WTC11 (cell line): Measurements from ENCODE around the gene GARIN3. TPM values are rescaled to one million over a fixed set of nuclear protein-coding genes. Genes with fewer than 3 reads are reported as not detected.

ENCODE experiments used
- ATAC-seq: fragments of 200-7000 bp; cut with Tn5 transposase; 2 replicates; pipeline ENCODE4 v1.10.0; 2021; ENCODE audit warnings: mild to moderate bottlenecking, moderate library complexity
- CTCF ChIA-PET: fragments of 300-600 bp; sonication (Branson Sonifier 250); formaldehyde crosslinking; loops from one replicate; lab custom pipeline; 2021; ENCODE audit warnings: antibody characterized with exemption; lab: Charles Lee
- POLR2A ChIA-PET: fragments of 350-600 bp; sonication (Branson Sonifier 250); formaldehyde crosslinking; loops from one replicate; lab custom pipeline; 2021; ENCODE audit warnings: antibody characterized with exemption; lab: Charles Lee
- DNase-seq: peaks from one replicate; pipeline ENCODE4 v3.0.0; 2021; ENCODE audit warnings: low spot score
- H3K27ac Mint-ChIP-seq: 2 replicates; pipeline ENCODE4 v1.8.0; 2021; ENCODE audit warnings: mixed read lengths
- H3K27me3 Mint-ChIP-seq: 2 replicates; pipeline ENCODE4 v1.8.0; 2021; ENCODE audit warnings: low read depth, mild to moderate bottlenecking, moderate library complexity, mixed read lengths
- H3K36me3 Mint-ChIP-seq: 2 replicates; pipeline ENCODE4 v1.8.0; 2021; ENCODE audit warnings: mixed read lengths
- H3K4me1 Mint-ChIP-seq: 2 replicates; pipeline ENCODE4 v1.8.0; 2022; ENCODE audit warnings: mixed read lengths
- H3K4me3 Mint-ChIP-seq: 2 replicates; pipeline ENCODE4 v1.8.0; 2021; ENCODE audit warnings: mild to moderate bottlenecking, moderate library complexity, mixed read lengths
- H3K9me3 Mint-ChIP-seq: 2 replicates; pipeline ENCODE4 v1.8.0; 2021; ENCODE audit warnings: mixed read lengths
- ATF1 ChIP-seq: sonication (generic); formaldehyde crosslinking; IDR thresholded peaks from 2 replicates; pipeline ENCODE4 v1.8.1; 2023; ENCODE audit warnings: mild to moderate bottlenecking, moderate library complexity, missing genetic modification reagents
- E2F4 ChIP-seq: sonication (generic); formaldehyde crosslinking; IDR thresholded peaks from 2 replicates; pipeline ENCODE4 v1.8.1; 2022; ENCODE audit warnings: low read depth, mild to moderate bottlenecking, moderate library complexity, missing genetic modification reagents, borderline replicate concordance
- EMX1 ChIP-seq: fragments of 250-450 bp; sonication (Bioruptor Pico); IDR thresholded peaks from 2 replicates; pipeline ENCODE4 v1.8.0; 2021; ENCODE audit warnings: mild to moderate bottlenecking
- FOXK1 ChIP-seq: sonication (generic); formaldehyde crosslinking; IDR thresholded peaks from 2 replicates; pipeline ENCODE4 v1.8.0; 2022; ENCODE audit warnings: mild to moderate bottlenecking, moderate library complexity, missing genetic modification reagents
- FOXP1 ChIP-seq: sonication (generic); formaldehyde crosslinking; IDR thresholded peaks from 2 replicates; pipeline ENCODE4 v1.8.0; 2022; ENCODE audit warnings: missing genetic modification reagents, mild to moderate bottlenecking, moderate library complexity, borderline replicate concordance
- GABPB1 ChIP-seq: sonication (generic); formaldehyde crosslinking; IDR thresholded peaks from 2 replicates; pipeline ENCODE4 v1.8.1; 2023; ENCODE audit warnings: mild to moderate bottlenecking, missing genetic modification reagents
- MYBL2 ChIP-seq: sonication (generic); formaldehyde crosslinking; IDR thresholded peaks from 2 replicates; pipeline ENCODE4 v1.8.1; 2023; ENCODE audit warnings: mild to moderate bottlenecking, moderate library complexity, missing genetic modification reagents
- NFATC4 ChIP-seq: fragments of 250-450 bp; sonication (Bioruptor Pico); IDR thresholded peaks from 2 replicates; pipeline ENCODE4 v1.9.0; 2021; ENCODE audit warnings: mild to moderate bottlenecking
- NFYB ChIP-seq: sonication (generic); formaldehyde crosslinking; conservative IDR thresholded peaks from 2 replicates; pipeline ENCODE4 v1.8.0; 2022; ENCODE audit warnings: low read depth, missing genetic modification reagents
- NR2C2 ChIP-seq: sonication (generic); formaldehyde crosslinking; IDR thresholded peaks from 2 replicates; pipeline ENCODE4 v1.8.0; 2022; ENCODE audit warnings: mild to moderate bottlenecking, missing genetic modification reagents
- NR3C1 ChIP-seq: sonication (generic); formaldehyde crosslinking; conservative IDR thresholded peaks from 2 replicates; pipeline ENCODE4 v1.8.1; 2023; ENCODE audit warnings: low read depth, mild to moderate bottlenecking, missing genetic modification reagents
- PREB ChIP-seq: sonication (generic); formaldehyde crosslinking; IDR thresholded peaks from 2 replicates; pipeline ENCODE4 v1.8.1; 2022; ENCODE audit warnings: mild to moderate bottlenecking, missing genetic modification reagents, moderate library complexity, borderline replicate concordance
- SMAD3 ChIP-seq: sonication (generic); formaldehyde crosslinking; IDR thresholded peaks from 2 replicates; pipeline ENCODE4 v1.8.0; 2022; ENCODE audit warnings: missing genetic modification reagents, mild to moderate bottlenecking, borderline replicate concordance
- SOX15 ChIP-seq: fragments of 250-450 bp; sonication (Bioruptor Pico); IDR thresholded peaks from 2 replicates; pipeline ENCODE4 v1.9.0; 2021; ENCODE audit warnings: mild to moderate bottlenecking
- SP1 ChIP-seq: sonication (generic); formaldehyde crosslinking; conservative IDR thresholded peaks from 2 replicates; pipeline ENCODE4 v1.8.1; 2022; ENCODE audit warnings: missing genetic modification reagents
- TEAD1 ChIP-seq: sonication (generic); formaldehyde crosslinking; IDR thresholded peaks from 2 replicates; pipeline ENCODE4 v1.8.0; 2022; ENCODE audit warnings: mild to moderate bottlenecking, missing genetic modification reagents
- TP53 ChIP-seq: sonication (generic); formaldehyde crosslinking; IDR thresholded peaks from 2 replicates; pipeline ENCODE4 v1.8.1; 2023; ENCODE audit warnings: mild to moderate bottlenecking, missing genetic modification reagents
- ZNF121 ChIP-seq: sonication (generic); formaldehyde crosslinking; IDR thresholded peaks from 2 replicates; pipeline ENCODE4 v1.8.0; 2023; ENCODE audit warnings: missing genetic modification reagents
- ZNF263 ChIP-seq: sonication (generic); formaldehyde crosslinking; IDR thresholded peaks from 2 replicates; pipeline ENCODE4 v1.8.1; 2022; ENCODE audit warnings: low read depth, mild to moderate bottlenecking, moderate library complexity, missing genetic modification reagents
- ZNF423 ChIP-seq: fragments of 250-450 bp; sonication (Bioruptor Pico); IDR thresholded peaks from 2 replicates; pipeline ENCODE4 v2.1.2; 2022; ENCODE audit warnings: mild to moderate bottlenecking, moderate library complexity
- total RNA-seq: library from RNA; stranded (reverse); gene quantifications from 3 replicates; pipeline ENCODE4 v1.2.3, GENCODE V29; 2021
- TF ChIP-seq, protein P1 (sequence below): sonication (generic); formaldehyde crosslinking; IDR thresholded peaks from 2 replicates; pipeline ENCODE4 v1.8.0; 2023; ENCODE audit warnings: missing genetic modification reagents
- TF ChIP-seq, protein P2 (sequence below): sonication (generic); formaldehyde crosslinking; IDR thresholded peaks from 2 replicates; pipeline ENCODE4 v1.8.0; 2022; ENCODE audit warnings: mild to moderate bottlenecking, missing genetic modification reagents
- TF ChIP-seq, protein P3 (sequence below): sonication (generic); formaldehyde crosslinking; IDR thresholded peaks from 2 replicates; pipeline ENCODE4 v1.8.1; 2022; ENCODE audit warnings: low read depth, missing genetic modification reagents, borderline replicate concordance
- TF ChIP-seq, protein P4 (sequence below): sonication (generic); formaldehyde crosslinking; IDR thresholded peaks from 2 replicates; pipeline ENCODE4 v1.8.0; 2023; ENCODE audit warnings: missing genetic modification reagents, mild to moderate bottlenecking, borderline replicate concordance
- TF ChIP-seq, protein P5 (sequence below): fragments of 200-600 bp; IDR thresholded peaks from 2 replicates; pipeline ENCODE4 v1.8.0; 2022; ENCODE audit warnings: antibody characterized with exemption

The GARIN3 gene
- total RNA-seq, 1 experiment from 2014 or later = not detected

- Mint-ChIP-seq H3K36me3 (peaks cover 32% of the 10 kb centered on the region), H3K4me3 (no peak overlapping the region), H3K27ac (no peak overlapping the region), H3K4me1 (peaks cover 14% of the 10 kb centered on the region), H3K9me3 (no peaks in the 10 kb centered on the region), H3K27me3 (no peaks in the 10 kb centered on the region)
- POLR2A ChIA-PET = no interaction called here
- CTCF ChIA-PET = no interaction called here
- ATAC-seq (no peak), DNase-seq (no peak)
- TF ChIP-seq SMAD3 (CRISPR knock-in tag) = no peak
- no peak for TF ChIP-seq ZNF423
- no peak for TF ChIP-seq NR3C1 (CRISPR knock-in tag)
- no peak for TF ChIP-seq SP1 (CRISPR knock-in tag)
- no peak for TF ChIP-seq EMX1 (CRISPR knock-in tag)
- no peak for TF ChIP-seq MYBL2 (CRISPR knock-in tag)
- TF ChIP-seq, protein P1, sequence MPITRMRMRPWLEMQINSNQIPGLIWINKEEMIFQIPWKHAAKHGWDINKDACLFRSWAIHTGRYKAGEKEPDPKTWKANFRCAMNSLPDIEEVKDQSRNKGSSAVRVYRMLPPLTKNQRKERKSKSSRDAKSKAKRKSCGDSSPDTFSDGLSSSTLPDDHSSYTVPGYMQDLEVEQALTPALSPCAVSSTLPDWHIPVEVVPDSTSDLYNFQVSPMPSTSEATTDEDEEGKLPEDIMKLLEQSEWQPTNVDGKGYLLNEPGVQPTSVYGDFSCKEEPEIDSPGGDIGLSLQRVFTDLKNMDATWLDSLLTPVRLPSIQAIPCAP (CRISPR knock-in tag) = no peak
- no peak for TF ChIP-seq GABPB1 (CRISPR knock-in tag)
- TF ChIP-seq, protein P2, sequence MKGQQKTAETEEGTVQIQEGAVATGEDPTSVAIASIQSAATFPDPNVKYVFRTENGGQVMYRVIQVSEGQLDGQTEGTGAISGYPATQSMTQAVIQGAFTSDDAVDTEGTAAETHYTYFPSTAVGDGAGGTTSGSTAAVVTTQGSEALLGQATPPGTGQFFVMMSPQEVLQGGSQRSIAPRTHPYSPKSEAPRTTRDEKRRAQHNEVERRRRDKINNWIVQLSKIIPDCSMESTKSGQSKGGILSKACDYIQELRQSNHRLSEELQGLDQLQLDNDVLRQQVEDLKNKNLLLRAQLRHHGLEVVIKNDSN (CRISPR knock-in tag) = no peak
- no peak for TF ChIP-seq ZNF263 (CRISPR knock-in tag)
- no peak for TF ChIP-seq SOX15 (CRISPR knock-in tag)
- no peak for TF ChIP-seq TEAD1 (CRISPR knock-in tag)
- TF ChIP-seq NFATC4 (CRISPR knock-in tag) = no peak
- TF ChIP-seq NR2C2 (CRISPR knock-in tag) = no peak
- TF ChIP-seq ZNF121 = no peak
- TF ChIP-seq, protein P3, sequence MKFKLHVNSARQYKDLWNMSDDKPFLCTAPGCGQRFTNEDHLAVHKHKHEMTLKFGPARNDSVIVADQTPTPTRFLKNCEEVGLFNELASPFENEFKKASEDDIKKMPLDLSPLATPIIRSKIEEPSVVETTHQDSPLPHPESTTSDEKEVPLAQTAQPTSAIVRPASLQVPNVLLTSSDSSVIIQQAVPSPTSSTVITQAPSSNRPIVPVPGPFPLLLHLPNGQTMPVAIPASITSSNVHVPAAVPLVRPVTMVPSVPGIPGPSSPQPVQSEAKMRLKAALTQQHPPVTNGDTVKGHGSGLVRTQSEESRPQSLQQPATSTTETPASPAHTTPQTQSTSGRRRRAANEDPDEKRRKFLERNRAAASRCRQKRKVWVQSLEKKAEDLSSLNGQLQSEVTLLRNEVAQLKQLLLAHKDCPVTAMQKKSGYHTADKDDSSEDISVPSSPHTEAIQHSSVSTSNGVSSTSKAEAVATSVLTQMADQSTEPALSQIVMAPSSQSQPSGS = no peak
- no peak for TF ChIP-seq PREB (CRISPR knock-in tag)
- no peak for TF ChIP-seq E2F4 (CRISPR knock-in tag)
- TF ChIP-seq FOXP1 (CRISPR knock-in tag) = no peak
- no peak for TF ChIP-seq NFYB (CRISPR knock-in tag)
Observed at GRCh38 chr5:157137691-157138090, 28.4 kb downstream of the GARIN3 start.

DNA sequence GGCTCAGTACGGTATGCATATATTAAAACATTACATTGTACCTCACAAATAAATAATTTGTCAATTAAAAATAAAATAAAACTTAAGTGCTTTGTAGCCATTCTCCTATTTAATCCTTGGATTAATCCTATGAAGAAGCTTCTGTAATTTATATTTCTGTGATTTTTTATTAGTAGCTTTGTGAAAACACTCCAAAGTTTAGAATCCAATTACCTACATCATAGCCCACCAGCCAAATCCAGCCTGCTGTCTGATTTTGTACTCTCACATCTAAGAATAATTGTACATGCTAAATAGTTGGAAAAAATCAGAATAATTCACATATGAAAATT, 33.8 kb downstream of the GARIN3 start:
- Mint-ChIP-seq H3K4me1 (peaks cover 13% of the 10 kb centered on the region), H3K36me3 (peaks cover under 1% of the 10 kb centered on the region; the same call in 1 of the 2 replicates), H3K27me3 (no peaks in the 10 kb centered on the region), H3K4me3 (no peak overlapping the region), H3K9me3 (peaks cover 3% of the 10 kb centered on the region; the same call in 1 of the 2 replicates), H3K27ac (no peak overlapping the region)
- ChIA-PET CTCF (interaction anchor here (0.7 to 1.7 kb wide), 14 partner anchors 11 to 1189 kb away, joined by 3 to 7 read pairs (median 3); partner anchors contain the start of gene MED7), POLR2A (interaction anchor here (1.4 kb wide), 1 partner anchor 10 kb away, joined by 12 read pairs; the partner anchor contains the start of gene MED7)
- ATAC-seq (no peak), DNase-seq (no peak)
- TF ChIP-seq FOXK1 (CRISPR knock-in tag) = no peak
- TF ChIP-seq, protein P1 (CRISPR knock-in tag) = no peak
- TF ChIP-seq, protein P4, sequence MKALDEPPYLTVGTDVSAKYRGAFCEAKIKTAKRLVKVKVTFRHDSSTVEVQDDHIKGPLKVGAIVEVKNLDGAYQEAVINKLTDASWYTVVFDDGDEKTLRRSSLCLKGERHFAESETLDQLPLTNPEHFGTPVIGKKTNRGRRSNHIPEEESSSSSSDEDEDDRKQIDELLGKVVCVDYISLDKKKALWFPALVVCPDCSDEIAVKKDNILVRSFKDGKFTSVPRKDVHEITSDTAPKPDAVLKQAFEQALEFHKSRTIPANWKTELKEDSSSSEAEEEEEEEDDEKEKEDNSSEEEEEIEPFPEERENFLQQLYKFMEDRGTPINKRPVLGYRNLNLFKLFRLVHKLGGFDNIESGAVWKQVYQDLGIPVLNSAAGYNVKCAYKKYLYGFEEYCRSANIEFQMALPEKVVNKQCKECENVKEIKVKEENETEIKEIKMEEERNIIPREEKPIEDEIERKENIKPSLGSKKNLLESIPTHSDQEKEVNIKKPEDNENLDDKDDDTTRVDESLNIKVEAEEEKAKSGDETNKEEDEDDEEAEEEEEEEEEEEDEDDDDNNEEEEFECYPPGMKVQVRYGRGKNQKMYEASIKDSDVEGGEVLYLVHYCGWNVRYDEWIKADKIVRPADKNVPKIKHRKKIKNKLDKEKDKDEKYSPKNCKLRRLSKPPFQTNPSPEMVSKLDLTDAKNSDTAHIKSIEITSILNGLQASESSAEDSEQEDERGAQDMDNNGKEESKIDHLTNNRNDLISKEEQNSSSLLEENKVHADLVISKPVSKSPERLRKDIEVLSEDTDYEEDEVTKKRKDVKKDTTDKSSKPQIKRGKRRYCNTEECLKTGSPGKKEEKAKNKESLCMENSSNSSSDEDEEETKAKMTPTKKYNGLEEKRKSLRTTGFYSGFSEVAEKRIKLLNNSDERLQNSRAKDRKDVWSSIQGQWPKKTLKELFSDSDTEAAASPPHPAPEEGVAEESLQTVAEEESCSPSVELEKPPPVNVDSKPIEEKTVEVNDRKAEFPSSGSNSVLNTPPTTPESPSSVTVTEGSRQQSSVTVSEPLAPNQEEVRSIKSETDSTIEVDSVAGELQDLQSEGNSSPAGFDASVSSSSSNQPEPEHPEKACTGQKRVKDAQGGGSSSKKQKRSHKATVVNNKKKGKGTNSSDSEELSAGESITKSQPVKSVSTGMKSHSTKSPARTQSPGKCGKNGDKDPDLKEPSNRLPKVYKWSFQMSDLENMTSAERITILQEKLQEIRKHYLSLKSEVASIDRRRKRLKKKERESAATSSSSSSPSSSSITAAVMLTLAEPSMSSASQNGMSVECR (CRISPR knock-in tag) = no peak
- no peak for TF ChIP-seq TP53
- no peak for TF ChIP-seq ATF1 (CRISPR knock-in tag)
- no peak for TF ChIP-seq GABPB1 (CRISPR knock-in tag)
- TF ChIP-seq, protein P5, sequence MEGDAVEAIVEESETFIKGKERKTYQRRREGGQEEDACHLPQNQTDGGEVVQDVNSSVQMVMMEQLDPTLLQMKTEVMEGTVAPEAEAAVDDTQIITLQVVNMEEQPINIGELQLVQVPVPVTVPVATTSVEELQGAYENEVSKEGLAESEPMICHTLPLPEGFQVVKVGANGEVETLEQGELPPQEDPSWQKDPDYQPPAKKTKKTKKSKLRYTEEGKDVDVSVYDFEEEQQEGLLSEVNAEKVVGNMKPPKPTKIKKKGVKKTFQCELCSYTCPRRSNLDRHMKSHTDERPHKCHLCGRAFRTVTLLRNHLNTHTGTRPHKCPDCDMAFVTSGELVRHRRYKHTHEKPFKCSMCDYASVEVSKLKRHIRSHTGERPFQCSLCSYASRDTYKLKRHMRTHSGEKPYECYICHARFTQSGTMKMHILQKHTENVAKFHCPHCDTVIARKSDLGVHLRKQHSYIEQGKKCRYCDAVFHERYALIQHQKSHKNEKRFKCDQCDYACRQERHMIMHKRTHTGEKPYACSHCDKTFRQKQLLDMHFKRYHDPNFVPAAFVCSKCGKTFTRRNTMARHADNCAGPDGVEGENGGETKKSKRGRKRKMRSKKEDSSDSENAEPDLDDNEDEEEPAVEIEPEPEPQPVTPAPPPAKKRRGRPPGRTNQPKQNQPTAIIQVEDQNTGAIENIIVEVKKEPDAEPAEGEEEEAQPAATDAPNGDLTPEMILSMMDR = no peak; the same call in 1 of the 2 replicates
